Loucy (cell line): ENCODE data around the gene CHN2.

ENCODE experiments used
- H2AFZ ChIP-seq: fragments of 200-600 bp; sonication (generic); 2 replicates; pipeline ENCODE4 v1.6.0; 2016; ENCODE audit warnings: antibody characterized with exemption, mild to moderate bottlenecking, low read length, moderate library complexity
- H3F3A ChIP-seq: fragments of 200-600 bp; 2 replicates; pipeline ENCODE4 v1.6.0; 2016; ENCODE audit warnings: antibody characterized with exemption, low read depth, mild to moderate bottlenecking
- H3K27me3 ChIP-seq: fragments of 200-600 bp; sonication (generic); 2 replicates; pipeline ENCODE4 v1.6.1; 2014; ENCODE audit warnings: low read length, mild to moderate bottlenecking; ENCODE audit not compliant: insufficient read depth, poor library complexity, severe bottlenecking
- H3K36me3 ChIP-seq: fragments of 200-600 bp; sonication (generic); 2 replicates; pipeline ENCODE4 v1.6.1; 2016; ENCODE audit warnings: low read length; ENCODE audit not compliant: insufficient read depth
- H3K4me1 ChIP-seq: fragments of 200-600 bp; sonication (generic); 2 replicates; pipeline ENCODE4 v1.5.1; 2014; ENCODE audit warnings: low read length, mild to moderate bottlenecking; ENCODE audit not compliant: insufficient read depth, poor library complexity, severe bottlenecking
- H3K4me2 ChIP-seq: fragments of 200-600 bp; sonication (generic); 2 replicates; pipeline ENCODE4 v1.6.0; 2014; ENCODE audit warnings: antibody characterized with exemption, low read length, low read depth, mild to moderate bottlenecking; ENCODE audit not compliant: poor library complexity, severe bottlenecking
- H3K4me3 ChIP-seq: fragments of 200-600 bp; sonication (generic); 2 replicates; pipeline ENCODE4 v1.5.1; 2014; ENCODE audit warnings: low read length, mild to moderate bottlenecking, mixed read lengths; ENCODE audit not compliant: poor library complexity, severe bottlenecking
- H3K79me2 ChIP-seq: fragments of 200-600 bp; sonication (generic); 2 replicates; pipeline ENCODE4 v1.6.1; 2014; ENCODE audit warnings: low read length; ENCODE audit not compliant: insufficient read depth
- H3K9ac ChIP-seq: fragments of 200-600 bp; sonication (generic); 2 replicates; pipeline ENCODE4 v1.6.0; 2014; ENCODE audit warnings: mild to moderate bottlenecking, low read depth, low read length, moderate library complexity; ENCODE audit not compliant: poor library complexity, severe bottlenecking
- H3K9me2 ChIP-seq: fragments of 200-600 bp; sonication (generic); replicated peaks from 2 replicates; pipeline ENCODE4 v1.6.1; 2016; ENCODE audit warnings: low read depth, low read length, mixed read lengths
- H3K9me3 ChIP-seq: fragments of 200-600 bp; sonication (generic); 2 replicates; pipeline ENCODE4 v1.6.1; 2014; ENCODE audit warnings: mild to moderate bottlenecking, antibody characterized with exemption, low read length, low read depth; ENCODE audit not compliant: insufficient read depth
- H4K20me1 ChIP-seq: fragments of 200-600 bp; sonication (generic); 2 replicates; pipeline ENCODE4 v1.6.0; 2014; ENCODE audit warnings: antibody characterized with exemption, low read length, mild to moderate bottlenecking; ENCODE audit not compliant: insufficient read depth, poor library complexity, severe bottlenecking
- EZH2phosphoT487 ChIP-seq: fragments of 200-600 bp; IDR thresholded peaks from 2 replicates; pipeline ENCODE4 v1.6.1; 2018; ENCODE audit warnings: antibody characterized with exemption, mild to moderate bottlenecking, moderate library complexity, borderline replicate concordance
- TF ChIP-seq, protein P1 (sequence below): fragments of 200-600 bp; sonication (generic); conservative IDR thresholded peaks from 2 replicates; pipeline ENCODE4 v1.5.1; 2014; ENCODE audit warnings: mild to moderate bottlenecking, antibody characterized with exemption, low read length

CHN2 gene

DNA sequence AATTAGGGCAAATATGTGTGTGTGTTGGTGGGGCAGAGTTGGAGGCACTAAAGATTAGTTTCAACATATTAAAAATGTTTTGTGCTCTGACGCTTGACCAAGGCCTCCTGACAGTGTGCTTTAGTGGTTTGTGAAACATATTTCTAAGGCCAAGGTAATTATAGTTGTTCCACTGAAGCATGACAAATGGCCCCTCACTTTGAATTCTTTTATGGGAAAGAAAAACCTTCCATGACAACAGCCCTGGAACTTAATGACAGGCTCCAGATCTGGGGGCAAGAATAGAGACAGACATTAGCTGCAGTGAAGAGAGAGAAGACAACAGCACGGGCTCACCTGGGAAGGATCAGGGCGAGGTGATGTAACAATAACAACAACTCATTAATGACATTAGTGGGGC lies 155.8 kb downstream of the CHN2 start:
- Histone ChIP-seq H3K4me1 (peaks cover 13% of the 10 kb centered on the region), H3K79me2 (no peaks in the 10 kb centered on the region), H3K27me3 (no peaks in the 10 kb centered on the region), H3K4me2 (no peak overlapping the region), H3K4me3 (no peak overlapping the region), H3K9me2 (no peaks in the 10 kb centered on the region), H3K9me3 (no peaks in the 10 kb centered on the region), H3K36me3 (no peaks in the 10 kb centered on the region), H4K20me1 (no peaks in the 10 kb centered on the region), H2AFZ (no peak overlapping the region), H3K9ac (no peak overlapping the region), H3F3A (no peaks in the 10 kb centered on the region)
- TF ChIP-seq, protein P1, sequence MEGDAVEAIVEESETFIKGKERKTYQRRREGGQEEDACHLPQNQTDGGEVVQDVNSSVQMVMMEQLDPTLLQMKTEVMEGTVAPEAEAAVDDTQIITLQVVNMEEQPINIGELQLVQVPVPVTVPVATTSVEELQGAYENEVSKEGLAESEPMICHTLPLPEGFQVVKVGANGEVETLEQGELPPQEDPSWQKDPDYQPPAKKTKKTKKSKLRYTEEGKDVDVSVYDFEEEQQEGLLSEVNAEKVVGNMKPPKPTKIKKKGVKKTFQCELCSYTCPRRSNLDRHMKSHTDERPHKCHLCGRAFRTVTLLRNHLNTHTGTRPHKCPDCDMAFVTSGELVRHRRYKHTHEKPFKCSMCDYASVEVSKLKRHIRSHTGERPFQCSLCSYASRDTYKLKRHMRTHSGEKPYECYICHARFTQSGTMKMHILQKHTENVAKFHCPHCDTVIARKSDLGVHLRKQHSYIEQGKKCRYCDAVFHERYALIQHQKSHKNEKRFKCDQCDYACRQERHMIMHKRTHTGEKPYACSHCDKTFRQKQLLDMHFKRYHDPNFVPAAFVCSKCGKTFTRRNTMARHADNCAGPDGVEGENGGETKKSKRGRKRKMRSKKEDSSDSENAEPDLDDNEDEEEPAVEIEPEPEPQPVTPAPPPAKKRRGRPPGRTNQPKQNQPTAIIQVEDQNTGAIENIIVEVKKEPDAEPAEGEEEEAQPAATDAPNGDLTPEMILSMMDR, result no peak
- no peak for TF ChIP-seq EZH2phosphoT487

DNA sequence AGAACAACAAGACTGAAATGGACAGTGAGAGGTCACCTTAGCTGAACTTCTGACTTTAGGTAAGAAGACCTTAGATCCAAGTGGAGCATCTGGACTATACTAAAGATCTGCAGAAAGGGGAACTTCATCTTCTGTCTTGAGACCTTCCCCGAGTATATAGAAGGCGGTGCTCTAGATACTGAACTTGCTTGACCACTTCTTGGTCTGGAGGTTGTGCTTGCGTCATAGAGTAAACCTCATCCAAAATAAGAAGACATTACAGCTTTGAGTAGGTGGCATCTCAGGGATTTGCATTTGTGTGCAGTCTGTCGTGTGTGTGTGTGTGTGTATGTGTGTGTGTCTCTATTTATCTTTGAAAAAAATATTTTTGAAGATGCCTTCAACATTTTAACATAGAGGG lies 157.5 kb downstream of the CHN2 start:
- Histone ChIP-seq H3K27me3 (no peaks in the 10 kb centered on the region), H3K4me3 (no peak overlapping the region), H3K9me3 (no peaks in the 10 kb centered on the region), H3K9me2 (no peaks in the 10 kb centered on the region), H3K4me2 (no peak overlapping the region), H3K79me2 (no peaks in the 10 kb centered on the region), H3K9ac (no peak overlapping the region), H3F3A (no peaks in the 10 kb centered on the region), H3K4me1 (peaks cover 11% of the 10 kb centered on the region), H2AFZ (no peak overlapping the region), H4K20me1 (no peaks in the 10 kb centered on the region), H3K36me3 (peaks cover 4% of the 10 kb centered on the region; the same call in 1 of the 2 replicates)
- TF ChIP-seq, protein P1, result no peak
- TF ChIP-seq EZH2phosphoT487, result no peak

DNA sequence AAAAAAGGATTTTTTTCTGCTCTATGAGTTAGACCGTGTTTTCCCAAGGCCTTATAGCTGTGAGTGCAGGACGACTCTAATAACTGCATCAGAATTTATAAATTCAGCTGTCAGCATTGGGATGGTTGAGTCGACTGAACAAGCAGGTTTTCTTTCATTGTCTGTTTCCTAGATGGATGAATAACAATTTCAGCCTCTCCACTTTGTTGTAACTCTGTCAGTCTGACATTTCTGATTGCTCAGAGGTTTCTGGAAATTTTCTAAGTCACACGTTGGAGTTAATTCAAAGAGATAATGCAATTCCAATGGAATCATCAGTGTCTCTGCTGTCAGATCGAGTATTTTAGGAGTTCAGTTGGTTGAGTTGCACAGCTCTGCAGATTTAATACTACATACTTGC lies 159.2 kb downstream of the CHN2 start:
- Histone ChIP-seq H2AFZ (no peak overlapping the region), H3K4me1 (peaks cover 11% of the 10 kb centered on the region), H3K9ac (no peak overlapping the region), H4K20me1 (no peaks in the 10 kb centered on the region), H3K4me3 (no peak overlapping the region), H3F3A (no peaks in the 10 kb centered on the region), H3K4me2 (no peak overlapping the region), H3K9me3 (no peaks in the 10 kb centered on the region), H3K9me2 (no peaks in the 10 kb centered on the region), H3K36me3 (peaks cover 4% of the 10 kb centered on the region; the same call in 1 of the 2 replicates), H3K27me3 (no peaks in the 10 kb centered on the region), H3K79me2 (no peaks in the 10 kb centered on the region)
- TF ChIP-seq EZH2phosphoT487, result no peak
- TF ChIP-seq, protein P1, result no peak
